ENCODE results near the gene MACROD2.

DNA sequence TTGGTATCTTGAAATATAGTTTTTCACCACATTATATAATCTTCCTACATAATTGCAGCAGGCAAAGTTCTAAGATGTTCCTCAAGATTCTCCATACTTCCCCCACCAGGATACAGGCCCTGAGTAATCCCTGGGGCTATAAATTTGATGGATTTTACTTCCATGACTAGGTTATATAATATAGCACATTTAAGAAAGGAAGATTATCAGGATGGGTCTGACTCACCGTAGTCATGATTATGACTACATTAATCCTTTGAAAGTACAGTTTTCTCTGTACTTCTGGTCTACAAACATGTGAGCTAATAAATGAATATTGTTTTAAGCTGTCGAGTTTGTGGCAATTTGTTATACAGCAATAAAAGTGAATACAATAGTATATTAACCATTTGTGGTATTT is 122.5 kb downstream of the MACROD2 start:
- TF ChIP-seq, protein P1, sequence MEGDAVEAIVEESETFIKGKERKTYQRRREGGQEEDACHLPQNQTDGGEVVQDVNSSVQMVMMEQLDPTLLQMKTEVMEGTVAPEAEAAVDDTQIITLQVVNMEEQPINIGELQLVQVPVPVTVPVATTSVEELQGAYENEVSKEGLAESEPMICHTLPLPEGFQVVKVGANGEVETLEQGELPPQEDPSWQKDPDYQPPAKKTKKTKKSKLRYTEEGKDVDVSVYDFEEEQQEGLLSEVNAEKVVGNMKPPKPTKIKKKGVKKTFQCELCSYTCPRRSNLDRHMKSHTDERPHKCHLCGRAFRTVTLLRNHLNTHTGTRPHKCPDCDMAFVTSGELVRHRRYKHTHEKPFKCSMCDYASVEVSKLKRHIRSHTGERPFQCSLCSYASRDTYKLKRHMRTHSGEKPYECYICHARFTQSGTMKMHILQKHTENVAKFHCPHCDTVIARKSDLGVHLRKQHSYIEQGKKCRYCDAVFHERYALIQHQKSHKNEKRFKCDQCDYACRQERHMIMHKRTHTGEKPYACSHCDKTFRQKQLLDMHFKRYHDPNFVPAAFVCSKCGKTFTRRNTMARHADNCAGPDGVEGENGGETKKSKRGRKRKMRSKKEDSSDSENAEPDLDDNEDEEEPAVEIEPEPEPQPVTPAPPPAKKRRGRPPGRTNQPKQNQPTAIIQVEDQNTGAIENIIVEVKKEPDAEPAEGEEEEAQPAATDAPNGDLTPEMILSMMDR (conservative IDR thresholded peaks at IDR 0.05 in 1 of 2, IDR thresholded peaks at IDR 0.05 in 1 of 2; ENCODE audit: extremely low read depth in 1 of 2, insufficient read depth in 1 of 2, low read depth in 1 of 2, low read length in 2 of 2): no peak
- TF ChIP-seq EZH2 (IDR thresholded peaks at IDR 0.05; ENCODE audit: borderline replicate concordance, low read length): no peak

Measured in mammary epithelial cell (primary cell).